Measurements from ENCODE around the gene GBX2.

GBX2 gene

GRCh38 chr2:236117861-236118269 lies 50.3 kb downstream of the GBX2 start:
- no peak for DNase-seq (ENCODE audit: low read depth)

- DNase-seq (ENCODE audit: low read depth): no peak
Measured at GRCh38 chr2:236117401-236117800, 50.8 kb downstream of the GBX2 start.

All from stimulated activated CD4-positive, alpha-beta T cell treated with anti-CD3 and anti-CD28 coated beads, Interleukin-2, amount 100 ng/mL, for 4 hours (primary cell).